ENCODE data around the gene ARHGAP26.

- TF ChIP-seq POLR2AphosphoS5 (IDR thresholded peaks at IDR 0.05; ENCODE audit: low read depth, low read length) = no peak
- TF ChIP-seq SIN3A (IDR thresholded peaks at IDR 0.05; ENCODE audit: borderline replicate concordance, insufficient read depth, low read length) = no peak
- TF ChIP-seq TAF1 (IDR thresholded peaks at IDR 0.05; ENCODE audit: borderline replicate concordance, insufficient read depth, low read length) = no peak
- TF ChIP-seq REST (IDR thresholded peaks at IDR 0.05; ENCODE audit: insufficient read depth in 1 of 2, low read depth in 2 of 2, low read length in 2 of 2) = no peak
Observed at GRCh38 chr5:142769251-142769792, 855 bp upstream of the ARHGAP26 start.

Data from PFSK-1 (cell line).